PFSK-1 (cell line): ENCODE measurements around the gene ATG9B.

ENCODE experiments used
- FOXP2 ChIP-seq: optimal IDR thresholded peaks from 2 replicates; pipeline ENCODE3; 2011; ENCODE audit warnings: borderline replicate concordance, control low read depth, inconsistent platforms; ENCODE audit not compliant: insufficient read depth; ENCODE audit errors: extremely low read length, extremely low read depth
- POLR2AphosphoS5 ChIP-seq: IDR thresholded peaks from 2 replicates; pipeline ENCODE4 v1.6.1; 2012; ENCODE audit warnings: low read depth, mild to moderate bottlenecking, control low read depth, low read length, moderate library complexity
- REST ChIP-seq, 2 experiments: IDR thresholded peaks; 2 replicates each; pipeline versions ENCODE4 v1.6.1 to v1.8.0; 2011 to 2012; ENCODE audit warnings: low read depth in 2 of 2, low read length in 2 of 2, control low read depth in 1 of 2, inconsistent platforms in 1 of 2, mild to moderate bottlenecking in 1 of 2, moderate library complexity in 1 of 2; ENCODE audit not compliant: insufficient read depth in 1 of 2
- SIN3A ChIP-seq: IDR thresholded peaks from 2 replicates; pipeline ENCODE4 v1.6.1; 2012; ENCODE audit warnings: mild to moderate bottlenecking, low read length, moderate library complexity, borderline replicate concordance; ENCODE audit not compliant: insufficient read depth
- TAF1 ChIP-seq: IDR thresholded peaks from 2 replicates; pipeline ENCODE4 v1.6.1; 2012; ENCODE audit warnings: low read length, control low read depth, borderline replicate concordance; ENCODE audit not compliant: insufficient read depth

ATG9B gene

GRCh38 chr7:151053751-151054150 is 29.5 kb upstream of the ATG9B start:
- TF ChIP-seq REST (IDR thresholded peaks at IDR 0.05; ENCODE audit: insufficient read depth in 1 of 2, low read depth in 2 of 2, low read length in 2 of 2) (no peak), POLR2AphosphoS5 (no peak)

- TF ChIP-seq POLR2AphosphoS5: no peak
- TF ChIP-seq TAF1: no peak
- TF ChIP-seq FOXP2: no peak
- TF ChIP-seq REST (IDR thresholded peaks at IDR 0.05; ENCODE audit: insufficient read depth in 1 of 2, low read depth in 2 of 2, low read length in 2 of 2): no peak
- TF ChIP-seq SIN3A: no peak
Measured at GRCh38 chr7:151053096-151053495, 28.8 kb upstream of the ATG9B start.

GRCh38 chr7:151051108-151051507 is 26.8 kb upstream of the ATG9B start:
- no peak for TF ChIP-seq POLR2AphosphoS5
- TF ChIP-seq TAF1: no peak
- no peak for TF ChIP-seq FOXP2
- TF ChIP-seq SIN3A: no peak
- TF ChIP-seq REST (IDR thresholded peaks at IDR 0.05; ENCODE audit: insufficient read depth in 1 of 2, low read depth in 2 of 2, low read length in 2 of 2): no peak

- no peak for TF ChIP-seq POLR2AphosphoS5
- no peak for TF ChIP-seq FOXP2
- TF ChIP-seq TAF1: no peak
- no peak for TF ChIP-seq REST (IDR thresholded peaks at IDR 0.05; ENCODE audit: insufficient read depth in 1 of 2, low read depth in 2 of 2, low read length in 2 of 2)
- TF ChIP-seq SIN3A: no peak
Measured at GRCh38 chr7:151048911-151049463, 24.7 kb upstream of the ATG9B start.
